Hematopoietic multipotent progenitor cell treated with erythropoietin and hydrocortisone succinate and interleukin-3 and kit ligand, for 4 days (in vitro differentiated cells): ENCODE results near the gene CYTH3.

Source experiments
- DNase-seq: peaks from one replicate; pipeline ENCODE4 v3.0.0-alpha.2; 2015

CYTH3 gene

DNA sequence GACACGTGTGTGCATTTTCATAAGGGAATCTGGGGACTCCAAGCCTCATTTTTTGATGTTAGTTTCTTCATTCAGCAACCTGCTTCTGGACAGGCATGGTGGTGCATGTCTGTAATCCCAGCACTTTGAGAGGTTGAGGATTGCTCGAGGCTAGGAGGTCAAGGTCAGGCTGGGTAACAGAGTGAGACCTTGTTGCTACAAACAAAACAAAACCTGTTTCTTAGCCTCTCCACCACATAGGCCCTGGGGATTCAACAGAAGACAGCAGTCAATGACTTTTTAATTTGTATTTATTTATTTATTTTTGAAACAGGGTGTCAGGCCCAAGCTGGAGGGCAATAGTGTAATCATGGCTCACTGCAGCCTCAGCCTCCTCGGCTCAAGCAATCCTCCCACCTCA, 6.9 kb upstream of the CYTH3 start:
- no peak for DNase-seq

DNA sequence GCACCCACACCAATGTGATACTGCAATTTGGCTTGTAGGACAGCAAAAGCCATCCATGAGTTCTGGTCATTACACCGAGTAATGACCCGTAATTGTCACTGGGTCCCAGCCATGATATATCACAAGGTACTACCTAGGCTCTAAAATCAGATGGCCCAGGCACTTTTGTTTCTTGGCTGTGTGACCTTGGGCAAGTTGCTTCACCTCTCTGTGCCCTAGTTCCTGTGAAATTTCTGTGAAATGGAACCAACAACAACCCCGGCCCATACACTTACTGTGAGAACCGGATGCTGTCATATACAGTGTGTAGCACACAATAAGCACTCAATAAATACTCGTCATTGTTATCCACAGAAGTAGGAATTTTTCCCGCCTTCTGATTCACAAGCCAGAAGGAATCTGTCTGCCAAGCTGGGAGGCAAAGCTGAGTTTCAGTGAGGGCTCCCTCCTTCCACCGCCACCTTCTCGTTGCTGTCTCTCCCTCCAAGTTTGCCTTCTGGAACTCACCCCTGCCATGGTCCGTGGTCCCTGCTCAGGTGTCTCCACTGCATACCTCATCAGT, 6.4 kb upstream of the CYTH3 start:
- no peak for DNase-seq

DNA sequence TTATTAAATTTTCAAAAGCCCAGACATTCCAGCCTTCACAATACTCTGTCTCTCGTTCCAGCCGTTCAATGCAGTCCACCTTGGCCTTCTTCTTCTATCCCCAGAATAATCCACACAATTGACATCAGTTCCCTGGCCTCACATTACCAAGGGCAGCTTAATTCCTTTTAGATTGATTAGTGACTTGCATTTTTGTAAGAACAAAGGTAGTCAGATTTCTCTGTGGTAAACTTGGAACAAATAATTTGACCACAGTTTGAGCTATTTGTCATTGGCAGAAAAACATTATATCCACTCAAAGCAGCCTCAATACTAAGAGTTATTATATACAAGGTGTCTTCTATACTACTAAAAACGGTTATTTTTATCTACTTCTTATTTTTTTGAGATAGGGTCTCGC, 5.1 kb upstream of the CYTH3 start:
- no peak for DNase-seq

DNA sequence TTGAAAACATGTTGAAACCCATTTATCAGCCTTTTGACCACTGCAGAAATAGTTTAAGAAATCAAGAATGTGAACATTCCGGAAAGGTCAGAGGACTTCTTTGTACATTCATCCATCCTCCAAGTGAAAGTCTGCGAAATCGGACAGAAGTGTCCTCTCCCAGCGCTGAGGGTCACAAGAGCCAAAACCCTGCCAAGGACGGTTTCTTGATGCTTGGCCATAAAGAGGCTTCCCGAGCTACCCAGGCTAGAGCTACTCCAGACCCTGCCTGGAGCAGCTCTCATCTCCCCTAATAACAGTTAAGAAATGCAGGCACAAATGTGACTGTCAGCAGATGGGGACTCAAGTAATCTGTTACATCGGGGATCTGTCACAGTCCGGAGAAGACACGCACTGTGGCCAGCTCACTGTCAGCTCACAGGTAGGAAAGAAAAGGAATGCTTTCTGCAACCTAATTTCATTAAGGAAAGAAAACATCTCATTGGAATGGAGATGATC, 4.5 kb upstream of the CYTH3 start:
- no peak for DNase-seq

DNA sequence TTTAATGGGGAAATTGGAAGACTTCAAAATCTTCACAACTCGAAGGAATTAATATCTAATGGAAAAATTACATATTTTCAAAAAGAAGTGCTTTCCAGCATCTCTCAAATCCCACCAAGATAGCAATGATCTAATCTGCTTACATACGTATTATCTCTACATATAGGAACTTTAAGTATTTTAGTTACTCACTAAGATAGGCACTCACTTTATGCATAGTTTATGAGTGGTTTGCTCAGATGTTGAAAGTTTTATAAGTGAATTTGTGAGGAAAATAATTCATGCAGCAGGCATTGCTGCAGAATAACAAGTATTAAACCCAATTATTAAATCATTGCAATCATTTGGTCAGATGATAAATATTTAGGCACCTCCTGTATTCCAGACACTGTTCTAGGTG, 2.3 kb upstream of the CYTH3 start:
- no peak for DNase-seq

DNA sequence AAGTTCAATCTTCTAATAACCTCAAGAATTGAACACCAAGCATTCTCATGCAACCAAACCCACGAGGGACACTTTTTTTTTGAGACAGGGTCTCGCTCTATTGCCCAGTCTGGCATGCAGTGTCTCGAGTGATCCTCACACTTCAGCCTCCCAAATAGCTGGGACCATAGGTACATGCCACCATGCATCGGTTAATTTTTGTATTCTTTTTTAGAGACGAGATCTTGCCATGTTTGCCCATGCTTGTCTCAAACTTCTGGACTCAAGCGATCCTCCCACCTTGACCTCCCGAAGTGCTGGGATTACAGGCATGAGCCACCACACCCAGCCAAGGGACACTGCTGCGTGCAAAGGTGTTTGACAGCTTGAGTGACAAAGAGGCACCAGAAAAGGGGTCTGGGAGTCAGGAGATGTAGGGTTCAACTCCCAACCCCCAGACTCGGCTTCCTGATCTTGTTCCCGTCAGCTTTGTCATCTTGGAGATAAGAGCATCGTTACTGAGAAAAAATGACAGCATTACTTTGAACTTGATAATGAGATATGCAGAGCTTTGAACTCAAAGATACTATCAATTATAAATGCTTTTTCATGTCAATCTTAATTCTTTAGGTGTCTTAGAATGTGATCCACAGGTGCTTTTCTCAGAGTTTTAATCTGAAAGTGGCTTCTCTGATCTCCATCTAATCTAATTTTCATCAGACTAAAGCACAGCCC, 1.6 kb upstream of the CYTH3 start:
- DNase-seq, result no peak

DNA sequence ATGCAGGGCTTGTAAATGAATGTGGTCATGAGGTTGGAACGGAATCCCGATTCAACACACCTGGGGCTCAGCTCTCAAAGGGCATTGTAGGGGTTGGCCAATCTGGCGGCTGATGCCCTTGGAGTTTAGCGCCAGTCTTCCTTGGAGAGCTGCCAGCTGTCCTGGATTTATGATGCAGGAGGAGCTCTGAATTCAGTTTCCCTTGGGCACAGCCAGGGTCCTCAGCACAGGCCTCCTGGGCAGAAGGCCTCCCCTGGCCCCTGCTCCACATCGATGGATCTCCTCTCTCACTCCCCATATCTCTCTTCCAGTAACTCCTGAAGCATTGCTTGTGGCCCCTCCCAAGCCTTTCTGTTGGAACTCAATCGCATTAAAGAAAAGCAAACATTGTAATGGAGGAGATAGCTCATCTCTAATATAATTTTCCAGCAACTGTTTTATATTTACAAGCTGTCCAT, 985 bp upstream of the CYTH3 start:
- DNase-seq, result no peak

DNA sequence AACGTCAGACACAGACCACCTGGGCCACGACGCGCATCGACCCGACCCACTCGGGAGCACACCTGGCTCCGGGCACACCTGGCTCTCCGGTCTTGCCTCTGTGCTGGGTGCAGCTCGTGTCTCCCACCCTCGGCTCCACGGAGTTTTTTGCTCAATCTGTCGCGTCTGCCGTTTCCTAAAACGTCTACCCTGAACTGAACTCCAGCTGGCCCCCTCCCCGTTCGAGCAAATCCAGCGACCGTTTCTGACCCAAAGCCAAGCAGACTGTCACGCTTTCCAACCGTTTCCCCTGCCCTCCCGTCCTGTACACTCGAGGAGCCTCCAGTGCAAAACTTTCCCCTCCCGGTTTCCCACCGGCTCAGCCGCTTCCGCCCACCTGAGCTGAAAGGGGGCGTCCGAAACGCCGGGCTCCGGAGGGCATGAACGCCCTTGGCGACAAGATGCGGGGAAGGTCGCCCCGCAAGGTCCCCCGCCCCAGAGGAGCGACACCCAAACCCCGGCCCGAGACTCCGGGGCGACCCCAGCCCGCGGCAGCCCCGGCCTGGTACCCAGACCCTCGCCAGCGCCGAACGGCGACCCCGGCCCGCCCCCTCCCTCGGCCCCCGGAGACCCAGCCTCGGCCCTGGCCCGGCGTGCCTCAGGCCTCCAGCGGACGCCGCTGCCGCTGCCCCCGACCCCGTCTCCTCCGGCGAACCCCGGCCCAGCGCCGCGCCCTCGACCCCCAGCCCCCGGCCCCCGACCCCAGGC, 557 bp downstream of the CYTH3 start:
- peak; percentile 36 for DNase-seq

DNA sequence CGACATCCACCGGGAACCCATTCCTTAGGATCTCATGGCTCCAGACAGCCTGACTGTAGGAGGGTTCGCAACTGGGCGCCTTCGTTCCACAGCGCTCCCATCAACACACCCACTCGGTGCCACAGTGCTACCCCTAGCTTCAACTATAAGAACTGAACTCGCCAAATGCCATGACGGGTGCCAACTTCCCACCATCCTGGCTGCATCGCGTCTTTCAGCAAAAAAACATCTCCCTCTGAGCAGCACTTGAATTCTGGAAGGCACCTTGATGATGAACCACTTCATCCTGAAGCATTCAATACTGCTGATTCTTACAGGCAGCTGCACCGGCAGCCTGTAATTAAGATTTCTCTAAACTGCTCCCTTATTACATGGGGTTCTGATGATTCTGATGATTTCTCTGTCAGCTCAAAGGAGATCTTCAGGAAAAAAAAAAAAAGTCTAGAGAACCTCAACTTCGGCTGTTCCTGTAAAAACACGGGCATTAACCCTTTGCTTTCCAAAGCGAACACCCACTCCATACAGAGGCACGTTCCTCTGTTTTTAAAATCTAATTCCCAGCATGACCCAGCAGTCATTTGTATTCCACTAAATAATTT, 1.3 kb downstream of the CYTH3 start:
- DNase-seq, result peak; percentile 78

DNA sequence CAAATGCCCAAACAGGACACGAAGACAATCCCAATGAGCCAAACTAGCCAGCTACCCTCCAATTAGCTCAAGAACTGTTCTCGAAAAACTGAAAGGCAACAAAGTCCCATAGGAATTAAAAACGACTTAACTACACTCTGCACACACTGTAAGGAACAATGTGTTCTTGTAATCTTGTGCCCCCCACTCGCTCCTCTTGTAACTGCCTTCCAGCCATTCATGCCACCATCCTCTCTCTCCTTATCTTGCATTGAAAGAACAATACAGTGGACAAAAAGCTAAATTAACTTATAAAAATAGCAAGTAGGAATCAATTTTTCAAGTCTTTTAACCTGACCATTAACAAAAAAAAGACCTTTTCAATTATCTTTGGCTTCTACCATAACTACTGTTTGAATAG, 2.9 kb downstream of the CYTH3 start:
- DNase-seq, result peak; percentile 67

DNA sequence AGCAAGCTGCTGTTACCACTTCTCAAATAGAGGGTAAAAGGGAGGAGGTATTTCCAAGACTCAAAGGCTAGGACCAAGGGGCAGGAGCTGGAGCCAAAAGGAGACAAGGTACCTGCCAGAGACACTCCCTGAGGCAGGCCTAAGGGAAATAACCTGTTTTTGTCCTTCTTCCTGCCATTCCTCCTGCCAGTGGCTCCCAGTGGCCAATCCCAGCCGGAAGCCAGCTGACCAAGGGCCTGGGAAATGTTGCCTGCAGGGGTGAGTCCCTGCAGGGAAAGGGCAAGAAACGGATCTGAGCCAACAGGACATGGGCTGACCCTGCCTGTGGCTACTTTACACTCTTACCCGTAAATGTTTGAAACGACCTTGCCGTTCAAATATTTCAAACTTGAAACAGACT, 3.5 kb downstream of the CYTH3 start:
- DNase-seq, result no peak

DNA sequence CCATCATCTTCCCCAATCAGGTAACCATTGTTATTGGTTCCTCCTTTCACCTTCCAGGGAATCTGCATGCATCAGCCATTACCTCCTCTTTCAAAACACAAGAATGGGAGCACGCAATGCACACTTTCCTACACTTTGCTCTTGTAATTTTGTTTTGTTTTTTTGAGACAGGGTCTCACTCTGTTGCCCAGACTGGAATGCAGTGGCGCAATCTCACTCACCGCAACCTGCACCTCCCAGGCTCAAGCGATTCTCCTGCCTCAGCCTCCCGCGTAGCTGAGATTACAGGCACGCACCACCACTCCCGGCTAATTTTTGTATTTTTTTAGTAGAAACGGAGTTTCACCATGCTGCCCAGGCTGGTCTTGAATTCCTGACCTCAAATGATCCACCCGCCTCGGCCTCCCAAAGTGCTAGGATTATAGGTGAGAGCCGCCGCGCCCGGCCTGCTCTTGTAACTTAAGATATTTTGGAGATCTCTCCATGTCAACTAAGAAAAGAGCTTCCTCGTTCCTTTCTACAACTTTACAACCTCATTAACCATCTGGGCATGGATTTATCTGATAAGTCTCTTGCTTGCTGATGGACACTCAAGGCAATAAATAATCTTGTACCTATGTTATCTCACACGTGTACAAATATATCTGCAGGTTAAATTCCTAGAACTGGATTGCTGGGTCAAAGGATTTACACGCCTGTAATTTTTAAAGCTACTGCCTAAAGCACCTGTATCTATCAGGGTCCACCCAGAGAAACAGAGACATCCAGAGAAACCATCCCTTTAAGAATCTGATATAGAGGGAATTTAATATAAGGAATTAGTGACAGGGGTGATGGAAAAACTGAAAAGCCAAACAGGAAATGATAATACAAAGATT, 4.2 kb downstream of the CYTH3 start:
- no peak for DNase-seq

DNA sequence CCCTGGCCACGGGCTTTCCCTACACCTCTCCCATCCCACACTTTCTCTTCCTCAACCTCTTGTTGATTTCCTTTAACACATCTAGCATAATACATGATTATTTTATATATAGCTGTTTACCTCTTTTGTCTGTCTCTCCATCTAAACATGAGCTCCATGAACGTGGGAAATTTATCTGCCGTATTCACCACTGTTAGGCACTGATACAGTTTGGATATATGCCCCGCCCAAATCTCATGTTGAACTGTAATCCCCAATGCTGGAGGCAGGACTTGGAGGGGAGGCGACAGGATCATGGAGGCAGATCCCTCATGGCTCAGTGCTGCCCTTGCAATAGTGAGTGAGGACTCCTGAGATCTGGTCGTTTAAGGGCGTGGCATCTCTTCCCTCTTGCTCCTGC, 5.7 kb downstream of the CYTH3 start:
- peak; percentile 31 for DNase-seq

DNA sequence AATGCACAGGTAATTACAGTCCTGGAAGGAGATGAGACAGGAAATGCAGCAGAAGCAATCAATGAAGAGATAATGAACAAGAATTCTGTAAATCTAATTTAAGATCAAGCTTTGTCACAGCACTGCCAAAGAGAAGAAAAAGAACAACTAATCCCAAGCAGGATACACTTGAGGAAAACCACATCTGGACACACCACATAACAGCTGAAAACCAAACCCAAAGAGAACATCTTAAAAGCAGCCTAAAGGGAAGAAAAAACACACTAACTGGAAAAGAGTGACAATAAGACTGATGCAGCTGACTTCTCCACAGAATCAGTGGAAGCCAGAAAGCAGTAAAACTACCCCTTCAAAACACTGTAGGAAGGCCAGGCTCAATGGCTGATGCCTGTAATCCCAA, 10.2 kb downstream of the CYTH3 start:
- DNase-seq, result no peak

DNA sequence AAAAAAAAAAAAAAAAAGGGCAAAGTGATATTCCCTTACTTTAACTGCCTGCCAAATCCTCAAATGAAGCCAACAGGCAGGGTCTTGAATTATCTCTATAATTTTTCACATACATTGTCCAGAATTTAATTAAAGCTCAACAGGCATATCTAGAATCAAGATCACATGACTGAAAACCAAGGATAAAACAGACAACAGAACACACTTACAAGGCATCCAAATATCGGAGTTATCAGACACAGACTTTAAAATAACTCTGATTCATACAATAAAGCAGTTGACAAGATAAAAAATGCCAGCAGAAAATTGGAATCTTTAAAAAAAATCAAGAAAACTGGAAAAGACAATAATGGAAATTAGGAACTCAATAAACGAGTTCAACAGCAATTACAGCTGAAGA, 10.7 kb downstream of the CYTH3 start:
- no peak for DNase-seq

DNA sequence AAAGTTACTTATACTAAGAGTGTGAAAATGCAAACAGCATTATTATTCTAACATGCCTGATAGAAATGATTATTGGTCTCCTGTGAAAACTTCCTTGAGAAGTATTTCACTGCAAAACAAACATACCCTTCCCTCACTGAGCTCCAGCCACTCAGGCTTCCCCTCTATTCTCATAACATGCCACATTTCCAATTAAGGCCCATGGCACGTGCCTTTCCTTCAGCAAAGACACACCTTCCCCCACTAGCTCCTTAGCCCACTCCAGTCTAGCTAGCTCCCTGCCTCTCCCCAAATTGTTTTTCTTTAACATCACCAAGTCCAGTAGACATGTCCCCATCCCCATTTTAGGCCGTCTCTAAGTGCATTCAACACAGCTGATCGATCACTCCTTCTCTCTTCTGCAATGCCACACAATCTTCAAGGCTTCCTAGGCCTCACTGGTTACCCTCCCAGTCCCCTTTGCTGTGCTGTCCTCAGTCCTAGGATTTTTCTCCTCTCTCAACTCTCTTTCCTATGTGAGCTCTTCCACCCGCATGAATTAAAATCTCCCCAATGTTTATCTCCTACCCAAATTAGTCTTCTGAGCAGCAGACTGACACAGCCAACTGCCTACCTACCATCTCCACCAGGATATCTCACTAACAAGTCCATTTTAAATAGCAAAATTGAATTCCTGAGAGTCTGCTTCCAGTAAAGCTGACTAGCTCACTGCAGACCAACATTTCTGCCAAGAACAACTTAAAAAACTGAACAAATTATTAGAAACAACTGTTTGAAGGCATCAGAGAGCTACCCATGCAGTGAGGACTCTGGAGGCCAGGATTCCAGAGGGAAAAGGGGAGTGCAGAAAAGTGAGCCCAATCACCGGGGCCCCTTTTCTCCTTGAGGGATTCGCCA, 11.9 kb downstream of the CYTH3 start:
- DNase-seq, result no peak

DNA sequence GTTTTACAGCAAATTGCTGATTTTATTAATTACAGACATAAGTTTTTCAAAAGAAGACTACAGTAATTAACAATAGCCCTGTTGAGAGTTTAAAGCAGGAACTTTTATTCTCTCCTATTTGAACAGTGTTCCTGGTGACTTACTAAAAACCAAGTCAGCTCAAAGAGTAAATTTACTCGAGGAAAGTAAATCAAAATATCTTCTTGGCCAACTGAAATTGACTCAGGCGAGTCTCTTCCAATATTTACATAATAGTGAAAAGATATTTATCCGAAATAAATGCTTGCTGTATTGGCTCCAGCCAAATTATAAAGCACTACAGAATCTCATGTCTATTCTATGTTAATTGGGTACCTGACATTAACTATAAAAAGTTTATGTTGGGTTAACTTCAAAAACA, 13.2 kb downstream of the CYTH3 start:
- no peak for DNase-seq

DNA sequence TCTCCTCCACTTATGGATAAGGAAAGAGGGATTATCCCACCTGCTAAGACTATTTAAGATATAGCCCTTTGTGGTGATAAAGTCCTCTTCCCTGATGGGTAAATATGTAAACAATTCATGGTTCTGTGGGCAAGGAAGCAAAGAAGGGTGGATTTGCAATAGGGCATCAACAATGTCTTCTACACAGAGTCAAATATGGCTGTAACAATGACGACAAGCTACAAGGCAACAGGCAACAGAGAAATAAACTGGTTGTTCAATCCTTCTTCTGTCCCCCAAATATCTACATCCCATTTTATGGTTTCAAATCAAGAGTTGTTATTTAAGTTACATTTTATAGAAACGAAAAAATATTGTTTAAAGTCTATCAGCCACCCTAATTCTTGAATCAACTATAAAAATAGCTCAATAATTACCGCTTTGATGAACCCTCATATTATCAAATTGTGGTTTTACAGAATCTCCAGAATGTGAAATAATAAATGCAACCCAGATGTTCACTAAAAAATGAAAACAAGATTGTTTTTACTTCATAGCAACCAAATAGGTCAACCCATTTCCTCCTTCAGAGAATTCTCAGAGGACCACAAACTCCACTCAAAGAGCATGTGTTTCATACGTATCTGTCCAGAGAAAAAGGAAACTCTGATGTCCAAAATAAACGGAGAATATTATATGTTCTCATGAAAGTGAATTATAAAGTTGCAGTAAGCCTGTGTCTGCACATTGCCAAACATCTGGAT, 13.8 kb downstream of the CYTH3 start:
- DNase-seq, result no peak

DNA sequence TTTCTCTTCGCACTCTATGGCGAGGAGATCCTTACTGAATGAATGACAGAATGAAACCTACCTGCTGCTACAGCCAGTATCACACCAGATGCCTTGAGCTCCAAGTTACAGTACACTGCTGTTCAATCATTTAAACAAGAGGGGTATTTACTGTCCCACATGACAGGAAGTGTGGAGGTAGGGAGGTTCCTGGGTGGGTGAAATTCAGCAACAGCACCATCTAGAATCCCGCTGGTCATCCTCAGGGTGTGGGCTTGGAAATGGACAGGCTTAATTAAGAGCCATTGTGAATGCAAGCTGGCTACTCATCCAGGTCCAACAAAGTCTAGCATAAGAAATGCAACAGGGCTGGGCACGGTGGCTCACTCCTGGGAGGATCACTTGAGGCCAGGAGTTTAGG, 14.7 kb downstream of the CYTH3 start:
- no peak for DNase-seq

DNA sequence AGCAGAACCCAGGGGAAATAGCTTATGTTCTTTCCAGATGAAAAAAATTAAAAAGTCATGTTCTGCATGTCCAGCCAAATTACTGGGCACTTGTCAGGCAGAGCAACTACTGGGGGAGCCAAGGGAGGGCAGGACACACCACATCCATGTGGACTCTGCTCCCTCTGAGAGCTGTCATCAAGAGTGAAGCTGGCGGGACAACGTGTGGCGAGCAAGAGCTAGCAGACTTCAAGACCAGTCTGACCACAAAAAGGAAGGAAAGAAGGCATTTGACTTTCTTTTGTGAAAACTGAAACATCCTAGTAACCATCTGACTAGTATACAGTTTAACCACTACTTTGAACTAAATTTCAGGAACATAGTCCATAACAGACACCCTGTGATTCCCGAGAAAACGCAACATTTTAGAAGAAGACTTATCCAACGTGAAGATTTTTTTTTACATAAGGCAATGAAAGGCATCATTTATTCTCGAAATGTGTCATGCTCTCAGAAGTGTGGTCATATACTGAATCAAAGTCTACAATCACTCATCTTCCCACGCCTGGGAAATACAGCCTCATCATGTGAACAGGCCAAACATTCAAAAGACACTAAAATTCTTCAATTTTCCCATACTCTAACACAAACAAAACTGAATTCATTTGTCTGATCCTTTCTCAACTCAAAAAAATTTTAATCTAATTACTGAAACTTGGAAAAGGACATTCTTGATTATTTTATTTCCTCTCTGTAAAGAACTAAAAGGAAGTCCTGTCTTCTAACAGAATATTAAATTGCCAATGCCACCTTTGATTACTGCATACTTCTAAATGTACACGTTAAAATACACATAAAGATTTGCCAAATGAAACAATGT, 15.5 kb downstream of the CYTH3 start:
- DNase-seq, result peak; percentile 57
